Spleen (tissue), 11 donors: Measurements from ENCODE around the gene NOS1AP. TPM values are rescaled to one million over a fixed set of nuclear protein-coding genes. Genes with fewer than 3 reads are reported as not detected.

Source experiments
- DNase-seq: peaks from one replicate; pipeline ENCODE4 v3.0.0-alpha.2; 2020
- H3K27ac ChIP-seq, 8 donors: fragments of 200-600 bp; sonication (generic) in 7 of 8; 1 replicate in 4 of 8; 2 replicates in 4 of 8; pipeline versions ENCODE4 v1.5.0 to v1.8.0; 2016 to 2021; ENCODE audit warnings: inconsistent platforms in 4 of 8, mild to moderate bottlenecking in 4 of 8, moderate library complexity in 1 of 8
- H3K27me3 ChIP-seq, 7 donors: fragments of 200-600 bp; sonication (generic) in 6 of 7; replicated peaks in 1 of 7; 1 replicate in 4 of 7; 2 replicates in 3 of 7; pipeline versions ENCODE4 v1.5.0 to v1.8.0; 2016 to 2021; ENCODE audit warnings: inconsistent platforms in 3 of 7, mild to moderate bottlenecking in 1 of 7
- H3K36me3 ChIP-seq, 6 donors: fragments of 200-600 bp; sonication (generic) in 5 of 6; 1 replicate in 4 of 6; 2 replicates in 2 of 6; pipeline versions ENCODE4 v1.5.0 to v1.8.0; 2016 to 2021; ENCODE audit warnings: inconsistent platforms in 2 of 6
- H3K4me1 ChIP-seq, 6 donors: fragments of 200-600 bp; sonication (generic) in 5 of 6; 1 replicate in 3 of 6; 2 replicates in 3 of 6; pipeline versions ENCODE4 v1.5.0 to v1.8.0; 2016 to 2021; ENCODE audit warnings: inconsistent platforms in 3 of 6
- H3K4me3 ChIP-seq, 8 donors: fragments of 200-600 bp; sonication (generic) in 7 of 8; 1 replicate in 4 of 8; 2 replicates in 4 of 8; pipeline versions ENCODE4 v1.5.0 to v1.8.0; 2016 to 2021; ENCODE audit warnings: inconsistent platforms in 4 of 8, mild to moderate bottlenecking in 4 of 8, moderate library complexity in 2 of 8
- H3K9me3 ChIP-seq, 8 donors: fragments of 200-600 bp; sonication (generic) in 7 of 8; 1 replicate in 4 of 8; 2 replicates in 4 of 8; pipeline versions ENCODE4 v1.5.0 to v1.8.0; 2016 to 2021; ENCODE audit warnings: inconsistent platforms in 4 of 8
- CTCF ChIP-seq, 11 experiments: fragments of 200-600 bp in 7 of 11; fragments of 450-650 bp in 4 of 11; sonication (generic) in 4 of 11; IDR thresholded peaks in 8 of 11; conservative IDR thresholded peaks in 3 of 11; 1 replicate in 7 of 11; 2 replicates in 4 of 11; pipeline versions ENCODE4 v1.4.0 to v1.8.0; 2016 to 2021; ENCODE audit warnings: antibody characterized with exemption in 11 of 11, inconsistent platforms in 4 of 11, mild to moderate bottlenecking in 1 of 11
- POLR2A ChIP-seq, 3 donors: fragments of 450-650 bp; IDR thresholded peaks; one replicate each; pipeline ENCODE4 v1.5.1; 2017; ENCODE audit warnings: antibody characterized with exemption in 3 of 3, mild to moderate bottlenecking in 1 of 3
- POLR2AphosphoS5 ChIP-seq, 3 donors: sonication (generic); formaldehyde crosslinking; IDR thresholded peaks; one replicate each; pipeline ENCODE4 v1.5.1; 2017; ENCODE audit warnings: antibody characterized with exemption in 3 of 3
- WGBS, 5 donors: extraction: QIAGEN DNeasy Blood & Tissue Kit in 3 of 5; methylation state at CpG; one replicate each; pipeline versions ENCODE4 v1.1.5 to v1.1.7; 2013 to 2018; 5-methylcytosine and 5-hydroxymethylcytosine counted together
- intact Hi-C: fragments of 100-400 bp; cut with DNase I; formaldehyde crosslinking; loops from one replicate; pipeline ENCODE4 v1.15.0; 2023; ENCODE audit warnings: low total_unique reads
- polyA plus RNA-seq, 3 donors: library from polyadenylated mRNA; stranded (reverse); fragments of 200-250 nt; gene quantifications; one replicate each; pipeline ENCODE4 v1.2.1, GENCODE V29; 2013
- total RNA-seq, 7 donors: library from RNA; depleted of rRNA in 3 of 7; stranded (reverse); fragments of >200 nt in 3 of 7; fragmentation: NEBNext Ultra II Directional in 4 of 7; extraction: Animal tissue kit (Norgen Biotek cat#: 25700) in 4 of 7; gene quantifications; one replicate each; pipeline versions ENCODE4 v1.1.0 to v1.2.1, GENCODE V29; 2016 to 2021
- donor health status: healthy with polysubstance abuse.
- donor health status: DM: no; HTN: no; CAD: no; lungs with moderate emphysema.
- donor health status: DM: no; HTN: no; CAD: no.
- donor health status: Bipolar disorder and iron deficiency.
- donor health status: healthy.
- donor health status: DM: no; HTN: no; CAD: no.
- donor health status: DM: yes; HTN: yes; CAD: no.

Gene NOS1AP
- total and polyA plus RNA-seq, 10 donors: 0.16 to 1.7 (median 0.60) TPM; not detected in 2

DNA sequence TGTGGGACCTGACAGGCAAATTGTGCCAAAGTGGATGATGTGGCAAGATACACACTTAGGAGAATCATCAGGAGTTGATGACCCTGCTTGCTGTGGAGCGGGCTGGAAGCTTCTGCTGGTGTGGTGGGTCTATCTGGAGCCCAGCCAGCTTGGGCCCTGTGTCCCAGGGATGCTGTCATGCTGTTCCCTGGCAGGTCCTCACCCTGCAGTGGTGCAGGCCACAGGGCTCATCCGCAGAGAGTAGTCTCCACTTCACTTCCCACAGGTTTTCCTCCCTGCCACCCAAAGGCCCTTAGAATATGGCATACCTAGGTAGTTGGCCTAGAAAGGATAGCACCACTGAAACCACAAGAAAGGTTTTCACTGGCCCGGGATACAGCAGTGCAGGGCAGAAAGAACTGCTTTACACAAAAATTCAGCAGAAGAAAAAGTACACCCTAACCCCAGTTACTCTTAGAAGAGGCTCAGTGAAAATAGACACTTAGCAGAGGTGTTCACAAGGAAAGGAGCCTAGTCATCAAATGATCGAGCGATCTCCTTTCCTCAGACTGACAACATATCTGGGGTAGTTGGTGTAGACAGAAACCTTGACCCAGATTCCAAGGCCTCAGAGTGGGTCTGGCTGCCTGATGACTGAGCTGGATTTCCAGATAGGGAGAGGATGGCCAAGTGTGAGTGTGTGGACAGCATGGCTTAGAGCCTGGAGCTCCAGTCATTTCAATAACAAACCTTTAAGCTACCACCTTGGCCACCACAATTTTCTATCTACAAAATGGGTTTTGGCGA lies 310.8 kb downstream of the NOS1AP start:
- TF ChIP-seq POLR2A (IDR thresholded peaks at IDR 0.05): no peak
- no peak for TF ChIP-seq POLR2AphosphoS5 (IDR thresholded peaks at IDR 0.05)
- no peak for TF ChIP-seq CTCF (IDR thresholded peaks at IDR 0.05 in 8 of 11, conservative IDR thresholded peaks at IDR 0.05 in 3 of 11)
- no peak for DNase-seq
- Histone ChIP-seq H3K36me3 (peaks cover 0 to 7% (median 0%) of the 10 kb centered on the region in 6 donors), H3K9me3 (no peaks in the 10 kb centered on the region), H3K4me3 (no peak overlapping the region), H3K27ac (no peak overlapping the region), H3K27me3 (no peaks in the 10 kb centered on the region), H3K4me1 (no peaks in the 10 kb centered on the region)
- intact Hi-C loops: no loop called here
- WGBS, 5 donors: 80 to 90% (median 85%) methylated on average over 6 of the region's 6 CpGs

DNA sequence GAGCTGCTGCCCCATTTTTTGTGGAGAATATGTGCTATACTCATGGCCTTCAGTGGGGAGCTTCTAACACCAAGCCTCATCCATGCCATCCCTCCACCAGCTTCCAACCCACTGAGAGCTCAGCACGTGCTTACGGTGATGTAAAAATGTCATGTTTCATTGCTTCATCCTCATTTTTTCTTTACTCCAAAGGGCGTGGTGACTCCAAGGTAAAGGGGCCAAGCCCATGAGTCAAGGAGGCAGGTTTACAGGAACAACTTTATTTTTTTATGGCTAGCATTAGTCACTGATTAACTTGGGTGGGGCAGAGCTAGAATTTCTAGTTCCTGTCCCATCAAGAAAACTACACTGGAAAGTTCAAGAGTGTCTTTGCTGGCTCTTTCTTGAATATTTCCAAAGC lies 311.9 kb downstream of the NOS1AP start, which contains the start of gene C1orf226:
TSS of gene C1orf226 (plus strand) at position 346 of the 400 bp plus-strand sequence. CDS start 174 bp downstream, outside the sequence.
- no peak for DNase-seq
- no peak within 1 kb of the TSS for H3K27ac ChIP-seq

DNA sequence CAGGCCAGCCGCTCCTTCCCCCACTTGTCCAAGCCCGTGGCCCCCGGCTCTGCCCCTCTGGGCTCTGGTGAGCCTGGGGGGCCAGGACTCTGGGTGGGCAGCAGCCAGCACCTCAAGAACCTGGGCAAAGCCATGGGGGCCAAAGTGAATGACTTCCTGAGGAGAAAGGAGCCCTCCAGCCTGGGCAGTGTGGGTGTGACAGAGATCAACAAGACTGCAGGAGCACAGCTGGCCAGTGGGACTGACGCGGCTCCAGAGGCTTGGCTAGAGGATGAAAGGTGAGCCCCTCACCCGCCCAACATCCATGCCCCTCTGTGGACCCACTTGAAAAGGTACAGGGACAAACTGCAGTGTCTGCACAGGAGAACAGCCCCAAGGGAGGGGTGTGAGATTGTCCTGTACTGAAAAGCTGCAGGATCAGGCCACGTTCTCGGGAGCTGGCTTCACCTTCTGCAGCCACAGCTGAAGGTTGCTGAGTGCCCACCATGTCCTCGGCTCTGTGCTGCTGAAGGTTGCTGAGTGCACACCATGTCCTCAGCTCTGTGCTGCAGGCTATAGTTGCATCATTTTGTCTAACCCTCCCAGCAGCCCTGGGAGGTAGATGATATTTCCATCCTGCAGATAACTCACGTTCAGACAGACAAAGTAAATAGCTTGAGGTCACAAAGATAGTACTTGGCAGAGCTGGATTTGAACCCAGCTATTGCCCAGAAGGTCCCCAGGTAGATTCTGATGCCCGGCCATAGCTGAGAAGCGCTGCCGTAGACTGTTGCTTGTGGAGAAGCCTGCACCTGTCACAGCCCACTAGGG lies 312.7 kb downstream of the NOS1AP start:
- Histone ChIP-seq H3K4me3 (no peak overlapping the region), H3K9me3 (no peaks in the 10 kb centered on the region), H3K4me1 (no peaks in the 10 kb centered on the region), H3K27me3 (no peaks in the 10 kb centered on the region), H3K36me3 (peaks cover 0 to 7% (median 0%) of the 10 kb centered on the region in 6 donors), H3K27ac (no peak overlapping the region)
- 84 to 93% (median 87%) methylated on average over 12 to 13 of the region's 13 CpGs for WGBS, 5 donors
- TF ChIP-seq POLR2AphosphoS5 (IDR thresholded peaks at IDR 0.05): no peak
- no peak for TF ChIP-seq POLR2A (IDR thresholded peaks at IDR 0.05)
- TF ChIP-seq CTCF (IDR thresholded peaks at IDR 0.05 in 8 of 11, conservative IDR thresholded peaks at IDR 0.05 in 3 of 11): no peak
- DNase-seq: no peak
- intact Hi-C loops: no loop called here

More for the DNA sequence above, 311.9 kb downstream of the NOS1AP start, which contains the start of gene C1orf226:
- no peak for TF ChIP-seq CTCF (IDR thresholded peaks at IDR 0.05 in 8 of 11, conservative IDR thresholded peaks at IDR 0.05 in 3 of 11)
- no peak for TF ChIP-seq POLR2AphosphoS5 (IDR thresholded peaks at IDR 0.05)
- no peak for TF ChIP-seq POLR2A (IDR thresholded peaks at IDR 0.05)
- WGBS, 5 donors: 82 to 90% (median 89%) methylated on average over 3 of the region's 3 CpGs
- peaks cover 0 to 7% (median 0%) of the 10 kb centered on the region in 6 donors for H3K36me3 ChIP-seq
- no peaks in the 10 kb centered on the region for H3K4me1 ChIP-seq
- no peaks in the 10 kb centered on the region for H3K9me3 ChIP-seq
- no peaks in the 10 kb centered on the region for H3K27me3 ChIP-seq
- H3K4me3 ChIP-seq: no peak within 1 kb of the TSS
- intact Hi-C loops: no loop called here

- intact Hi-C loops: no loop called here
- H3K27ac ChIP-seq: no peak overlapping the region
- TF ChIP-seq POLR2AphosphoS5 (IDR thresholded peaks at IDR 0.05): no peak
- no peak for TF ChIP-seq POLR2A (IDR thresholded peaks at IDR 0.05)
- TF ChIP-seq CTCF (IDR thresholded peaks at IDR 0.05 in 8 of 11, conservative IDR thresholded peaks at IDR 0.05 in 3 of 11): no peak
- H3K27me3 ChIP-seq: no peaks in the 10 kb centered on the region
- no peaks in the 10 kb centered on the region for H3K4me1 ChIP-seq
- H3K36me3 ChIP-seq: peaks cover 0 to 7% (median 0%) of the 10 kb centered on the region in 6 donors
- WGBS, 5 donors: 90 to 95% (median 92%) methylated on average over 6 of the region's 6 CpGs
- DNase-seq: no peak
- no peaks in the 10 kb centered on the region for H3K9me3 ChIP-seq
- no peak overlapping the region for H3K4me3 ChIP-seq
Observed at GRCh38 chr1:162383091-162383490, 313.6 kb downstream of the NOS1AP start.
